ENCODE results near the gene AGAP1.

AGAP1 gene

GRCh38 chr2:235467588-235467987 lies 26.3 kb upstream of the AGAP1 start:
- peaks cover 63% of the 10 kb centered on the region for H3K27me3 Mint-ChIP-seq
- H3K4me1 Mint-ChIP-seq: no peaks in the 10 kb centered on the region
- no peak overlapping the region for H3K4me3 Mint-ChIP-seq
- ATAC-seq (replicated peaks; ENCODE audit: extremely low read depth, poor library complexity, severe bottlenecking) (no peak), DNase-seq (ENCODE audit: low spot score in 2 of 2) (no peak)
- no peaks in the 10 kb centered on the region for H3K36me3 Mint-ChIP-seq (ENCODE audit: insufficient read depth)
- no peak overlapping the region for H3K27ac Mint-ChIP-seq (ENCODE audit: low read depth)
- H3K9me3 Mint-ChIP-seq: no peaks in the 10 kb centered on the region

DNA sequence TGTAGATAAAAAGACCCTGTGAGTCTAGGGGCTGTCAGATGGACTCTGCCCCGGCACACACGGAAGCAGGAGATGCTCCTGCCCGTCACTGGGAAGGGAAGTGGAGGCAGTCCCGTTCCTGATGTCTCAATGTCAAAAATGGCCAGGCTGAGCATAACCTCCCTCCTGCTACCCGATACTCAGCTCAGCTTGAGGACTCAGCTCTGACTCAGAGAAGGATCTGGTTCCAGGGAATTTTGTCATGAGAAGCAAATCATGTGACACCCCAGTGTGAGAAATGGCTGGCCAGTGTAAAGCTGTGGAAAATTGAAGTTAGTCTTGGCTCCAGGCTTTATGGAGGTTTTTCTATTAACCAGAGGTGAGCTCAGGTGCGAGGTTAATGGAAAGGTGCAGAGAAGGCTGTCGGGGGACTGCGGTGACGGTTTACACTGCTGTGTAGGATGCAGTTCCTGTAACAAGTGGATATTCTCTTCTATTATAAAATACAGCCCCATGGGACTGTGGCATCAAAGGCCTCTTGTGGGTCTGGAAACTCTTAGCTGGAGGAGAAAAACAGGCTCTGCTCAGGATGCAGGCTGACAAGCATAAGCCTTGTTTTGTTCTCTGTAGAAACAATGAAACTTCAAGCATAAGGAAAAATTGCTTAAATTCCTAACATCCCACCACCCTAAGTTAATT lies 24.7 kb upstream of the AGAP1 start:
- DNase-seq (ENCODE audit: low spot score in 2 of 2) (no peak), ATAC-seq (replicated peaks; ENCODE audit: extremely low read depth, poor library complexity, severe bottlenecking) (no peak)
- H3K4me1 Mint-ChIP-seq: no peaks in the 10 kb centered on the region
- peaks cover 55% of the 10 kb centered on the region for H3K27me3 Mint-ChIP-seq
- H3K27ac Mint-ChIP-seq (ENCODE audit: low read depth): no peak overlapping the region
- no peaks in the 10 kb centered on the region for H3K9me3 Mint-ChIP-seq
- no peak overlapping the region for H3K4me3 Mint-ChIP-seq
- no peaks in the 10 kb centered on the region for H3K36me3 Mint-ChIP-seq (ENCODE audit: insufficient read depth)

DNA sequence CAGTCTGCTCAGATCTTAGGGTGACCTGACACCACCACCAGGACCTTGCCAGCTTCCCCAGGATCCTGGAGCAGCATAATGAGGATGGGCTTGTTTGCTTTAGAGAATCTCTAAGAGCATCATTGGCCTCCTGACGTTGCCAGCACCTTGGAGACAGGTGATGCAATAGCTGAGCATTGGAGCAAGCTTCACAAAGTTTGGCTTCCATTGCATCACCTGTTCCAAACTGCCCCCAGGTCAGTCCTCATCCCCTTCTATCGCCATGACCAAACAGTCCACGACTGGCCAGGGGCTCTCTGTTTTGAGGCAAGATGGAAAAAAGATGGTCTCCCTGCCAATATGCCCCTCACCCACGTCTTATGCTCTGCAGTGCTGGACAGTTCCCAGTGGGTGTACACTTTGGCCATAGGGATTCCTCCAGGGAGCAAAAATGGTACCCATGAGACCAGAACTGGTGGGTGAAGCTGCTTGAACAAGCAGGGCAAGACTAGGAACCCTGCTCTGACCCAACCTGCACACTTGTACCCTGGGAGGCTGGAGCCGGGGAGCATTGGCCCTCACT lies 22.6 kb upstream of the AGAP1 start:
- H3K36me3 Mint-ChIP-seq (ENCODE audit: insufficient read depth): no peaks in the 10 kb centered on the region
- no peak overlapping the region for H3K27ac Mint-ChIP-seq (ENCODE audit: low read depth)
- H3K27me3 Mint-ChIP-seq: peaks cover 42% of the 10 kb centered on the region
- no peak overlapping the region for H3K4me3 Mint-ChIP-seq
- H3K4me1 Mint-ChIP-seq: no peaks in the 10 kb centered on the region
- H3K9me3 Mint-ChIP-seq: no peaks in the 10 kb centered on the region
- DNase-seq (ENCODE audit: low spot score in 2 of 2): no peak
- ATAC-seq (replicated peaks; ENCODE audit: extremely low read depth, poor library complexity, severe bottlenecking): no peak

DNA sequence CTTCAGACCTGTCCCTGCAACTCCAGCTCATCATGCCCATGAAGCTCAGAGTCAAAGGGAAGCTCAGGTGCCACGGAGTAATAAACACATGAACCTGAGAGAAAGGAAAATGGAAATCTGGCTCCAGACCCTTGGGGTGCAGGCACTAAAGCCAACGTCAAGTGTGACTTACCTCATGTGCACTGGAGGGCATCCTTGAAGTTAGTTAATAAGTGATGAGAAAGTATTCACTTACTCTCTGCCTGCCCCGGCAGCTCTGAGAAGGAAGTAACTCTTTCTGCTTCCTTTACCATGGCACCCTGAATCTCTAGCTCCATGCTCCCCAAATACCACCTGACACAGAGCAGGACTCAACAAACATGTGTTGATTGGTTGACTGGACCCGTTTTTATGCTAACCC lies 21.4 kb upstream of the AGAP1 start:
- Mint-ChIP-seq H3K9me3 (no peaks in the 10 kb centered on the region), H3K27ac (ENCODE audit: low read depth) (no peak overlapping the region), H3K27me3 (peaks cover 42% of the 10 kb centered on the region), H3K4me3 (no peak overlapping the region), H3K36me3 (ENCODE audit: insufficient read depth) (no peaks in the 10 kb centered on the region), H3K4me1 (no peaks in the 10 kb centered on the region)
- no peak for ATAC-seq (replicated peaks; ENCODE audit: extremely low read depth, poor library complexity, severe bottlenecking)
- no peak for DNase-seq (ENCODE audit: low spot score in 2 of 2)

GRCh38 chr2:235478609-235479008 lies 15.2 kb upstream of the AGAP1 start:
- Mint-ChIP-seq H3K27me3 (no peaks in the 10 kb centered on the region), H3K27ac (ENCODE audit: low read depth) (no peak overlapping the region), H3K4me1 (no peaks in the 10 kb centered on the region), H3K4me3 (no peak overlapping the region), H3K9me3 (no peaks in the 10 kb centered on the region), H3K36me3 (ENCODE audit: insufficient read depth) (peaks cover 2% of the 10 kb centered on the region)
- DNase-seq (ENCODE audit: low spot score in 2 of 2) (no peak), ATAC-seq (replicated peaks; ENCODE audit: extremely low read depth, poor library complexity, severe bottlenecking) (no peak)

DNA sequence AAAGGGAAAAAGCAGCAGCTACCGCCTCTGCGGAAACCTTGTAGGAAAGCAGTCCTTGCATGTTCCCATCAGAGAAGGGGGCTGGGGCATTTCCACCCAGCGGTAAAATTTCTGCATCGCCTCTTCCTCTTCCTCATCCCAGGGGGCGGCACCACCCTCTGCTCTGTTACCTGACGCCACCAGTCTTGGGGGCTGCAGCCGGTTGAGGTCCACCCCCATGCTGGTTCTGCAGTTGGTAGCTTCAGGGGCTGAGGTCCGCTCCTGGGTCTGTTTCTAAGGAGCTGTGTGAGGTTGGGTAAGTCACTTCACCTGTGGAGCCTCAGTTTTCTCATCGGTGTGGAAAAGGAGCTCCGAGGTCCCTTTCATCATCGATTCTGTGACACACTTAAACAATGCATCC lies 14.2 kb upstream of the AGAP1 start:
- DNase-seq (ENCODE audit: low spot score in 2 of 2) (no peak), ATAC-seq (replicated peaks; ENCODE audit: extremely low read depth, poor library complexity, severe bottlenecking) (no peak)
- Mint-ChIP-seq H3K27me3 (no peaks in the 10 kb centered on the region), H3K36me3 (ENCODE audit: insufficient read depth) (peaks cover 2% of the 10 kb centered on the region), H3K4me3 (no peak overlapping the region), H3K4me1 (no peaks in the 10 kb centered on the region), H3K9me3 (no peaks in the 10 kb centered on the region), H3K27ac (ENCODE audit: low read depth) (no peak overlapping the region)

DNA sequence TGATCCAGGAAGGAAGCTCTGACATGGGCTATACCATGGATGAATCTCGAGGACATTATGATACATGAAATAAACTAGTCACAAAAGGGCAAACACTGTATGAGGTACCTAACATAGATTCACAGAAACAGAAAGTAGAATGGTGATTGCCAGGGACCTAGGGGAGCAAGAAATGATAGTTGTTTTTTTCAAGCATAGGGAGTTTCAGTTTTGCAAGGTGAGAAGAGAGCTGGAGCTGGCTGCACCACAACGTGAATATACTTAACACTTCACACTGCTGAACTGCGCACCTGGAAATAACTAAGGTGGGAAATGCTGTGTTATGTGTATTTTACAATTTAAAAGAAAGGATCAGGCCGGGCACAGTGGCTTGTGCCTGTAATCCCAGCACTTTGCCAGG lies 13.2 kb upstream of the AGAP1 start:
- H3K36me3 Mint-ChIP-seq (ENCODE audit: insufficient read depth): peaks cover 2% of the 10 kb centered on the region
- no peaks in the 10 kb centered on the region for H3K27me3 Mint-ChIP-seq
- peak; percentile 90 for ATAC-seq (replicated peaks; ENCODE audit: extremely low read depth, poor library complexity, severe bottlenecking)
- H3K27ac Mint-ChIP-seq (ENCODE audit: low read depth): no peak overlapping the region
- H3K4me1 Mint-ChIP-seq: peaks cover 5% of the 10 kb centered on the region
- H3K4me3 Mint-ChIP-seq: no peak overlapping the region
- DNase-seq (ENCODE audit: low spot score in 2 of 2): no peak
- H3K9me3 Mint-ChIP-seq: no peaks in the 10 kb centered on the region

- H3K27me3 Mint-ChIP-seq: no peaks in the 10 kb centered on the region
- ATAC-seq (replicated peaks; ENCODE audit: extremely low read depth, poor library complexity, severe bottlenecking) (no peak), DNase-seq (ENCODE audit: low spot score in 2 of 2) (no peak)
- peaks cover 2% of the 10 kb centered on the region for H3K36me3 Mint-ChIP-seq (ENCODE audit: insufficient read depth)
- no peak overlapping the region for H3K4me3 Mint-ChIP-seq
- H3K9me3 Mint-ChIP-seq: no peaks in the 10 kb centered on the region
- no peak overlapping the region for H3K27ac Mint-ChIP-seq (ENCODE audit: low read depth)
- peaks cover 5% of the 10 kb centered on the region for H3K4me1 Mint-ChIP-seq
These were observed 10.5 kb upstream of the AGAP1 start for GRCh38 chr2:235483313-235483712.

DNA sequence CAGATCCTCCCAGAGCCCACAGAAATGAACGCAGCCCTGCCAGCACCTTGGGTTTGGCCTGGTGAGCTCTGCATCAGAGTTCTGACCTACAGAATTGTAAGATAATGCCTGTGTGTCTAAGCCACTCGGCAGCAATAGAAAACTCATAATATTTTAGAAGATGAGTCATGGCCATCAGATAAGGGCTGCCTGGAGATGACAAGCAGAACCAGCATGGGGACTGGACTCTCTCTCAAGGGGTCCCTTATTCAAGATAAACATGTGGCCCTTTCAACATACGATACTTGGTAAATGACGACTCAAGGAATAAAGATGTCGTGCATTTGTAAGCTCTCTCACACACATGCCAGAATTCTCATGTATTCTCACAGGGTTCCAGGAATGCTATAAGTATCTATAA lies 8.5 kb upstream of the AGAP1 start:
- Mint-ChIP-seq H3K4me3 (no peak overlapping the region), H3K9me3 (no peaks in the 10 kb centered on the region), H3K27me3 (no peaks in the 10 kb centered on the region), H3K4me1 (peaks cover 5% of the 10 kb centered on the region), H3K36me3 (ENCODE audit: insufficient read depth) (peaks cover 2% of the 10 kb centered on the region), H3K27ac (ENCODE audit: low read depth) (no peak overlapping the region)
- no peak for DNase-seq (ENCODE audit: low spot score in 2 of 2)
- no peak for ATAC-seq (replicated peaks; ENCODE audit: extremely low read depth, poor library complexity, severe bottlenecking)

DNA sequence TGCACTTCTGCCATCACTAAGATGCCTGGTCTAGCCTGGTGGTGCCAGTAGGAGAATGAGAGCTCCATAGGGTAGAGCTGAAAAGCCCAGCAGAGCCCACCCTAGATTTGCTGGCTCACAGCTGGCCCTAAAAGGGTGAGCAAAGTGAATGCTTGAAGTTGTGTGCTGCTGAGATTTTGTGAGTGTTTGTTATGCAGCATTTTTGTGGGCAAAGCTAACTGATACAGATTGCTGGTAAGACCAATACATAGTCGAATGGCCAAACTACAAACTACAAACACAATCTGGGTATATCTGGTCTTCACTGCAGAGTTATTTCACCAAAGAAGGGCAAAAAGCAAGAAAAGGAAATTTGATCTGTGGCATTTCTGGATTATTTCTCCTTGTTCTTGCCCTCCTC lies 7.1 kb upstream of the AGAP1 start:
- H3K27me3 Mint-ChIP-seq: peaks cover 3% of the 10 kb centered on the region
- H3K27ac Mint-ChIP-seq (ENCODE audit: low read depth): no peak overlapping the region
- H3K36me3 Mint-ChIP-seq (ENCODE audit: insufficient read depth): peaks cover 2% of the 10 kb centered on the region
- no peak overlapping the region for H3K4me3 Mint-ChIP-seq
- DNase-seq (ENCODE audit: low spot score in 2 of 2) (no peak), ATAC-seq (replicated peaks; ENCODE audit: extremely low read depth, poor library complexity, severe bottlenecking) (no peak)
- H3K9me3 Mint-ChIP-seq: no peaks in the 10 kb centered on the region
- peaks cover 5% of the 10 kb centered on the region for H3K4me1 Mint-ChIP-seq

DNA sequence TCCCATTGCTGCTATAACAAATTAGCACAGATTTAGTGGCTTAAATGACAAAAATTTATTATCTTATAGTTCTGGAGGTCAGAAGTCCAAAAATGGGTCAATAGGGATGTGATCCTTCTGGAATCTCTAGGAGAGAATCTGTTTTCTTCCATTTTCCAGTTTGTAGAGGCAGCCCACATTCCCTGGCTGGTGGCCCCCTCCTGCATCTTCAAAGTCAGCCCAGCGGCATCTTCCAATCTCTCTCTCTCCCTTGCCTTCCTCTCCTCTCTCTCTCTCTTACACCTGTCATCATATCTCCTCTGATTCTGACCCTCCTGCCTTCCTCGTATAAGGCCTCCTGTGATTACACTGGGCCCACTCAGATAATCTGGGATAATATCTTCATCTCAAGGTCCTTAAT lies 3.9 kb upstream of the AGAP1 start:
- H3K4me3 Mint-ChIP-seq: no peak overlapping the region
- peaks cover 8% of the 10 kb centered on the region for H3K4me1 Mint-ChIP-seq
- H3K36me3 Mint-ChIP-seq (ENCODE audit: insufficient read depth): peaks cover 5% of the 10 kb centered on the region
- no peak overlapping the region for H3K27ac Mint-ChIP-seq (ENCODE audit: low read depth)
- H3K9me3 Mint-ChIP-seq: no peaks in the 10 kb centered on the region
- no peak for DNase-seq (ENCODE audit: low spot score in 2 of 2)
- ATAC-seq (replicated peaks; ENCODE audit: extremely low read depth, poor library complexity, severe bottlenecking): no peak
- peaks cover 22% of the 10 kb centered on the region for H3K27me3 Mint-ChIP-seq

DNA sequence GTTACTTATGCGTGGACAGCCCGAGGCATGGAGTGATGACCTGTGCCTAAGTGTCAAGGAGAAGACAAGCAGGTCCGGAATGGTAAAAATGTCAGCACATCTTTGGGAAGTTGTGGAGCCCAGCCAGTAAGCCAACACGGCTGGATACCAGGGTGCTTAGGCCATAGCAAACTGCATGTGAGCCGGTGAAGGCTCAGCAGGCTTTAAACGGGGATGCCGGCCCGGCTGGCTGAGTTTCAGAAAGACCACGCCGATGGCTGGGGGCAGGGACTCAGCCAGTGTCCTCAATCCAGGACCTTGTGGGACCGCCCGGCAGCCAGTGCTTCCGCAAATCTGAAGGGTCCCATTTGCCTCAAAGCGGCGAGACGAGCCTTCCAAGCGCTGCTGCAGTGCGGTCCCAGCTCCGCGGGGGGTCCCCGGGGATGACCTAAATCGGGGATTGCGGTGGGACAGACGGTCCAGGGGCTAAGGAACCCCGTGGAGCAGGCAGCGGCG lies 946 bp upstream of the AGAP1 start:
- DNase-seq (ENCODE audit: low spot score in 2 of 2) (no peak), ATAC-seq (replicated peaks; ENCODE audit: extremely low read depth, poor library complexity, severe bottlenecking) (no peak)
- Mint-ChIP-seq H3K4me1 (peaks cover 22% of the 10 kb centered on the region), H3K27ac (ENCODE audit: low read depth) (no peak overlapping the region), H3K4me3 (peak overlapping the region; percentile 89), H3K27me3 (peaks cover 34% of the 10 kb centered on the region), H3K36me3 (ENCODE audit: insufficient read depth) (peaks cover 5% of the 10 kb centered on the region), H3K9me3 (no peaks in the 10 kb centered on the region)

DNA sequence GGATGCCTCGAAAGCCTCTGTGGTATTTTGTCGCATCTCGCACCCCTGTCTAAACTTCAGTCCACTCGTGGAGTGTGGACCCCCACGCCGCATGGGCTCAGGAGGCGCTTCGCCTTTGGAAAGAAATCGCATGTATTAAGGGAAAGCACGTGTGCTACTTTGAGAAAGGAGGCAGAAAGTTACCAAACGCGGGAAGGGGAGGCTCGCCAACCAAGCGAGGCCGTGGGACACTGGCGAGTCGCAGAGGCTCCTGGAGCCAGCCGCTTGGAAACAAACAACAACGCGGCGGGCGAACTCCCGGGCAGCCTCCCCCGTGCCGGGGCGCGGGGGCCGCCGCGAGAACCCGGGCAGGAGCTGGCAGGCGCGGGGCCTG lies 455 bp upstream of the AGAP1 start:
- no peaks in the 10 kb centered on the region for H3K9me3 Mint-ChIP-seq
- no peak overlapping the region for H3K27ac Mint-ChIP-seq (ENCODE audit: low read depth)
- peak overlapping the region; percentile 89 for H3K4me3 Mint-ChIP-seq
- DNase-seq (ENCODE audit: low spot score in 2 of 2) (no peak), ATAC-seq (replicated peaks; ENCODE audit: extremely low read depth, poor library complexity, severe bottlenecking) (no peak)
- H3K36me3 Mint-ChIP-seq (ENCODE audit: insufficient read depth): peaks cover 5% of the 10 kb centered on the region
- H3K27me3 Mint-ChIP-seq: peaks cover 34% of the 10 kb centered on the region
- H3K4me1 Mint-ChIP-seq: peaks cover 22% of the 10 kb centered on the region
